ENCODE measurements around the gene SBF2.

- no peak for TF ChIP-seq CTCF (IDR thresholded peaks at IDR 0.05; ENCODE audit: borderline replicate concordance, extremely low read depth, low read length, poor library complexity, severe bottlenecking)
- TF ChIP-seq EZH2 (IDR thresholded peaks at IDR 0.05; ENCODE audit: borderline replicate concordance, low read depth, low read length, severe bottlenecking): no peak
These were observed 243.5 kb downstream of the SBF2 start for GRCh38 chr11:10050561-10050960.
